Neural cell (in vitro differentiated cells): Measurements from ENCODE around the gene SERPINB8.

Source experiments
- EZH2 ChIP-seq: fragments of 200-600, 300-800 bp; shearing (Covaris generic), sonication (generic); IDR thresholded peaks from 2 replicates; pipeline ENCODE4 v1.6.1; 2014; ENCODE audit warnings: antibody characterized with exemption, low read length, borderline replicate concordance, mild to moderate bottlenecking; ENCODE audit not compliant: insufficient read depth, poor library complexity, severe bottlenecking
- MXI1 ChIP-seq: fragments of 450-650 bp; conservative IDR thresholded peaks from 2 replicates; pipeline ENCODE4 v1.6.1; 2014; ENCODE audit warnings: antibody characterized with exemption, mild to moderate bottlenecking; ENCODE audit not compliant: poor library complexity, severe bottlenecking
- RAD21 ChIP-seq: fragments of 450-650 bp; conservative IDR thresholded peaks from 2 replicates; pipeline ENCODE4 v1.6.1; 2014; ENCODE audit warnings: antibody characterized with exemption, mild to moderate bottlenecking, moderate library complexity
- TF ChIP-seq, protein P1 (sequence below): fragments of 450-650 bp; IDR thresholded peaks from 2 replicates; pipeline ENCODE4 v1.5.1; 2014; ENCODE audit warnings: antibody characterized with exemption, mild to moderate bottlenecking, moderate library complexity; ENCODE audit not compliant: poor library complexity, severe bottlenecking

DNA sequence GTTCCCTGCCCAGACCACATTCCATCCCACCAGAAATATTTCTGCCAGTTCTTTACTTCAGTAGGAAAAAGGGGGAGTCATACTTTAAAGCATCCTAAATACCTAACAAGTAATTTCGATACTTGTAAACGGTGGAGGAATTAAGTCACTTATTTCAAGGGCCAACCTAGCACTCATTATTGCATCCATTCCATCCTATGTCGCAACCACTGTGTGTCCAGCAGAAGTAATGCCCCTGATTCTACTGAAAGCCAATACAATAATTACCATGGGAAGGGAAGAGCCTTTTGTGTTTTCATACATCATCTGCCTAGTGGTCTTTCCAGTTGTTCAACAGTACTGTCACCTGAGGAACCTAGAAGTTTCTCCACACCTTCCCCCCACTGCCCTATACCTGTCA is 12.5 kb downstream of the SERPINB8 start:
- TF ChIP-seq RAD21 (no peak), EZH2 (no peak), MXI1 (no peak)
- TF ChIP-seq, protein P1, sequence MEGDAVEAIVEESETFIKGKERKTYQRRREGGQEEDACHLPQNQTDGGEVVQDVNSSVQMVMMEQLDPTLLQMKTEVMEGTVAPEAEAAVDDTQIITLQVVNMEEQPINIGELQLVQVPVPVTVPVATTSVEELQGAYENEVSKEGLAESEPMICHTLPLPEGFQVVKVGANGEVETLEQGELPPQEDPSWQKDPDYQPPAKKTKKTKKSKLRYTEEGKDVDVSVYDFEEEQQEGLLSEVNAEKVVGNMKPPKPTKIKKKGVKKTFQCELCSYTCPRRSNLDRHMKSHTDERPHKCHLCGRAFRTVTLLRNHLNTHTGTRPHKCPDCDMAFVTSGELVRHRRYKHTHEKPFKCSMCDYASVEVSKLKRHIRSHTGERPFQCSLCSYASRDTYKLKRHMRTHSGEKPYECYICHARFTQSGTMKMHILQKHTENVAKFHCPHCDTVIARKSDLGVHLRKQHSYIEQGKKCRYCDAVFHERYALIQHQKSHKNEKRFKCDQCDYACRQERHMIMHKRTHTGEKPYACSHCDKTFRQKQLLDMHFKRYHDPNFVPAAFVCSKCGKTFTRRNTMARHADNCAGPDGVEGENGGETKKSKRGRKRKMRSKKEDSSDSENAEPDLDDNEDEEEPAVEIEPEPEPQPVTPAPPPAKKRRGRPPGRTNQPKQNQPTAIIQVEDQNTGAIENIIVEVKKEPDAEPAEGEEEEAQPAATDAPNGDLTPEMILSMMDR, result no peak
